Calu3 (cell line): ENCODE measurements around the gene BMPR1B. TPM values are rescaled to one million over a fixed set of nuclear protein-coding genes. Genes with fewer than 3 reads are reported as not detected.

ENCODE experiments used
- BruUV-seq: library from RNA; stranded (reverse); fragments of 400-500 nt; replicated peaks from 2 replicates; lab custom pipeline; 2021; lab: Mats Ljungman, UMichigan
- CTCF ChIA-PET: fragments of 300-600 bp; sonication (Branson Sonifier 250); formaldehyde crosslinking; loops from one replicate; lab custom pipeline; 2022; ENCODE audit warnings: antibody characterized with exemption; lab: Charles Lee
- DNase-seq: peaks from one replicate; pipeline ENCODE4 v3.0.0; 2022
- H3K27ac Mint-ChIP-seq: one replicate; pipeline ENCODE4 v1.8.0; 2022; ENCODE audit warnings: mixed read lengths; ENCODE audit not compliant: unreplicated experiment
- H3K27me3 Mint-ChIP-seq: one replicate; pipeline ENCODE4 v1.8.0; 2022; ENCODE audit warnings: mixed read lengths; ENCODE audit not compliant: unreplicated experiment
- H3K36me3 Mint-ChIP-seq: one replicate; pipeline ENCODE4 v1.8.0; 2022; ENCODE audit warnings: mild to moderate bottlenecking, moderate library complexity, mixed read lengths; ENCODE audit not compliant: insufficient read depth, unreplicated experiment
- H3K4me1 Mint-ChIP-seq: one replicate; pipeline ENCODE4 v1.8.0; 2022; ENCODE audit warnings: mild to moderate bottlenecking, low read depth, mixed read lengths; ENCODE audit not compliant: unreplicated experiment
- H3K4me3 Mint-ChIP-seq: one replicate; pipeline ENCODE4 v1.8.0; 2022; ENCODE audit warnings: mild to moderate bottlenecking, low read depth, moderate library complexity, mixed read lengths; ENCODE audit not compliant: unreplicated experiment
- H3K9me3 Mint-ChIP-seq: one replicate; pipeline ENCODE4 v1.8.0; 2022; ENCODE audit warnings: low read depth, mixed read lengths; ENCODE audit not compliant: unreplicated experiment
- CTCF ChIP-seq: fragments of 200-600 bp; IDR thresholded peaks from one replicate; pipeline ENCODE4 v1.8.0; 2022; ENCODE audit warnings: antibody characterized with exemption; ENCODE audit not compliant: unreplicated experiment
- intact Hi-C: fragments of 100-400 bp; cut with micrococcal nuclease; formaldehyde crosslinking; loops from one replicate; pipeline ENCODE4 v1.10.0; 2022; ENCODE audit not compliant: unreplicated experiment
- total RNA-seq: library from RNA; stranded (reverse); gene quantifications from 2 replicates; pipeline ENCODE4 v1.2.3, GENCODE V29; 2022

The BMPR1B gene
- total RNA-seq, 1 experiment from 2014 or later, result 9.2 TPM

GRCh38 chr4:94741304-94741703, 16.5 kb upstream of the BMPR1B start:
- no TSS peak for BruUV-seq
- H3K36me3 Mint-ChIP-seq, result no peaks in the 10 kb centered on the region
- CTCF ChIA-PET, result no interaction called here

GRCh38 chr4:94743838-94744237, 13.9 kb upstream of the BMPR1B start:
- no peak for TF ChIP-seq CTCF
- no peaks in the 10 kb centered on the region for H3K9me3 Mint-ChIP-seq
- peaks cover 7% of the 10 kb centered on the region for H3K4me1 Mint-ChIP-seq
- H3K27ac Mint-ChIP-seq, result no peak overlapping the region
- CTCF ChIA-PET, result no interaction called here
- no peak overlapping the region for H3K4me3 Mint-ChIP-seq
- no peak for DNase-seq
- intact Hi-C loops, result no loop called here
- no peaks in the 10 kb centered on the region for H3K36me3 Mint-ChIP-seq
- no TSS peak for BruUV-seq
- no peaks in the 10 kb centered on the region for H3K27me3 Mint-ChIP-seq

More at GRCh38 chr4:94741304-94741703, 16.5 kb upstream of the BMPR1B start:
- no peak for DNase-seq
- TF ChIP-seq CTCF, result no peak
- Mint-ChIP-seq H3K27ac (no peak overlapping the region), H3K4me1 (peaks cover 7% of the 10 kb centered on the region), H3K4me3 (no peak overlapping the region), H3K9me3 (no peaks in the 10 kb centered on the region), H3K27me3 (no peaks in the 10 kb centered on the region)
- intact Hi-C loops, result no loop called here

- CTCF ChIA-PET, result no interaction called here
- DNase-seq, result no peak
- intact Hi-C loops, result no loop called here
- no peak for TF ChIP-seq CTCF
- Mint-ChIP-seq H3K9me3 (no peaks in the 10 kb centered on the region), H3K4me1 (peaks cover 7% of the 10 kb centered on the region), H3K4me3 (no peak overlapping the region), H3K36me3 (no peaks in the 10 kb centered on the region), H3K27ac (no peak overlapping the region), H3K27me3 (no peaks in the 10 kb centered on the region)
- BruUV-seq, result no TSS peak
These were observed 12.9 kb upstream of the BMPR1B start for GRCh38 chr4:94744850-94745249.

GRCh38 chr4:94746746-94747145, 11.0 kb upstream of the BMPR1B start:
- H3K27ac Mint-ChIP-seq, result no peak overlapping the region
- no TSS peak for BruUV-seq
- CTCF ChIA-PET, result no interaction called here

More at GRCh38 chr4:94746746-94747145, 11.0 kb upstream of the BMPR1B start:
- peaks cover 7% of the 10 kb centered on the region for H3K4me1 Mint-ChIP-seq
- TF ChIP-seq CTCF, result no peak
- no peaks in the 10 kb centered on the region for H3K27me3 Mint-ChIP-seq
- no peaks in the 10 kb centered on the region for H3K9me3 Mint-ChIP-seq
- no peak overlapping the region for H3K4me3 Mint-ChIP-seq
- intact Hi-C loops, result no loop called here
- DNase-seq, result no peak
- no peaks in the 10 kb centered on the region for H3K36me3 Mint-ChIP-seq
